HG03196 (cell line): ENCODE measurements around the gene BRD7.

Experiments
- ATAC-seq: cut with Tn5 transposase; IDR thresholded peaks from one replicate; pipeline ENCODE4 v1.9.1; 2021; ENCODE audit not compliant: unreplicated experiment

Gene BRD7

DNA sequence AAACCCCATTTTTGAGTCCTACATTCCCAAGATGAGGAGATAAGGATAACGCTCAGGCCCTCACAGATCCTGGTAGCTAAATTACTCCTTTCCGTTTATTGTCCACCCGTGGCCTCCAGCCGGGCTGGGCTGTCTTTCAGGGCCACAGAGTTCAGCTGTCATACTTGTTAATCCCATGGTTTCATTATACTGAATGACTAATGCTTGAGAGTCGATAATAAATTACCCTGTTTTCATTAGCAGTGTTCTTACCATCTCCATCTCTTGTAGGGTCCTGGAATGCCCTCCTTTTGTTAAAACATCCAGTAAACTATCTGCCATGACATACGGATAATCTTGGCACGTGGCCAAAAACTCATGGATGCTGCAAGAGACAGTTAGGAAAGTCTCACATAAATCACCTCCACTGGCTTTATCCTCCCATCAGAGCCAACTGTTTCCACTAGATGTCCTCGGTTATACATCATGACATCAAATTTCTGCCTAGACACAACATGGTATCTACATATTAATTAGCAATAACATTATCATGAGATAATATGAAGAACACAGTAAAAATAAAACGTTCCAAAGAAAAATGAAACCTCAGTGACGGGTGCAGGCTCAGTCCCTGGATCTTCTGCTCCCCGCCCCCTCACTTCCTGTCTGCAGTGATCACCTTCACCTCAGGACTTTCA is 45.3 kb downstream of the BRD7 start:
- ATAC-seq = no peak

DNA sequence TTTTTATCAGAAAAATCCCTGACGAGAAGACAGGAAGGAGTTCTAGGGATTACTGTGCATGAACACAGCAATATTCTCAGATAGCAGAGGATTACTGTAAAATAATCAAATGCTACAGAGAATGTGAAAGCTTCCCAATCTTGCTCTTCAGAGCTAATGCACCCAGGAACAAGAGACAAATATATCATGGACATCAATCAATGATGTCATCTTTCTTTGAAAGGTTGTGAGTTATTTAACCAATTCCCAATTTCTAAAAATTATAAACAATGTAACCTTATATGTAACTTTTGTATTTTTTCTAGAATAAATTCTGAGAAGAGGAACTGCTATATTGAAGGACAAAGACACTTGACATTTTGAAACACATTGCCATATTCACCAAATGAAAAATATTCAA is 46.5 kb downstream of the BRD7 start:
- ATAC-seq = no peak

DNA sequence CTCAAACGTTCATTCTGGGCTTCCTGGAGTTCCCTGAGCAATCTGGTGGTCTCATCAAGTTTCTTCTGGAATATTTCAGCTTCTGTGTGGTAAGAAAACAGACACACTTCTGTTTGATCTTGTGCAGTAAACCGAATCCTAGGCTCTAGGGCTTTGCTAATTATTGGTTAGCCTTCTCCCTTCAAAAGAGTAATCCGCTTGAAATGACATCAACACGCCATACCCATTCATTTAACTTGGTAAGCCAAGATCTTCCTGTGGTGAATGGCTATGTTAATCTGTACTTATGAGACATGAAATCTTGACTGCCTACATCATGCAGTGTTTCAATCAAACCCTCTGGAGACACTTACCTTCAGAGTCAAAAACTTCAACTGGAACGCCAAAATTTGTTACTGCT is 48.5 kb downstream of the BRD7 start:
- ATAC-seq = no peak

- ATAC-seq = no peak
Observed at GRCh38 chr16:50318796-50319578, 49.8 kb downstream of the BRD7 start.

DNA sequence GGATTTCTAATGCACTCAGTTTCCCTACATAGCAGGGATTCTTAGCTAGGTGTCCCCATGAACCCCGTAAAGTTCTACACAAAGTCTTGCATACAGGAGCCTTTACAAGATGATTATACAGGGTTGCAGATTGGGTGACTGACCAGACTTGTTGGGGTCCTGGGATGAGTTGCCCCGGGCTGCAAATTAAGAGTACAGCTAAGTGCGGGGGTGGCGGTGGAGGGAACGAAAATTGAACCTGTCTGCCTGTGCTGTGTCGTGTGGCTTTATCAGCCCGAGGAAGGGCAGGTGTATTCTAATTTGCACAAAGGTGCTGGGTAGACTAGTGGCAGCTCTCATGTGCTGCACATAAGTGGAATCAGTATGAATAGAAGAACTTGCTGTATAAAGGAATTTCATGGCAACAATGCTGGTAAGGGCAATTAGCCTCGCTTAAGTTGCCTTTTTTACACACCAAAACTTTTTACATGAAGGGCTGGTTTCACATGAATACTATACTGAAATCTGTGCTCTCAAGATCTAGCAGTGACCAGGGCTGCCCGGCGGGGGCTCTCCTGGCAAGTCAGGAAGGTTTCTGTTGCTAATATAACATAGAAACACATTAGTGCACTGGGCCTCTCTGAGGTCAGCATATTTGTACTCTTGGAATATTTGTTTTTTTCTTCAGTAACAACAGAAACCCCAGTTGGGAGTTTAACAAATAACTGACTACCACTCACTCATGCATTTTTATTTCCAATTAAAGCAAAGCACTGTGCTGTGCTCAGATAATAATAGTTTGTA is 51.7 kb downstream of the BRD7 start:
- no peak for ATAC-seq

- no peak for ATAC-seq
Observed at GRCh38 chr16:50316102-50316847, 52.5 kb downstream of the BRD7 start.

DNA sequence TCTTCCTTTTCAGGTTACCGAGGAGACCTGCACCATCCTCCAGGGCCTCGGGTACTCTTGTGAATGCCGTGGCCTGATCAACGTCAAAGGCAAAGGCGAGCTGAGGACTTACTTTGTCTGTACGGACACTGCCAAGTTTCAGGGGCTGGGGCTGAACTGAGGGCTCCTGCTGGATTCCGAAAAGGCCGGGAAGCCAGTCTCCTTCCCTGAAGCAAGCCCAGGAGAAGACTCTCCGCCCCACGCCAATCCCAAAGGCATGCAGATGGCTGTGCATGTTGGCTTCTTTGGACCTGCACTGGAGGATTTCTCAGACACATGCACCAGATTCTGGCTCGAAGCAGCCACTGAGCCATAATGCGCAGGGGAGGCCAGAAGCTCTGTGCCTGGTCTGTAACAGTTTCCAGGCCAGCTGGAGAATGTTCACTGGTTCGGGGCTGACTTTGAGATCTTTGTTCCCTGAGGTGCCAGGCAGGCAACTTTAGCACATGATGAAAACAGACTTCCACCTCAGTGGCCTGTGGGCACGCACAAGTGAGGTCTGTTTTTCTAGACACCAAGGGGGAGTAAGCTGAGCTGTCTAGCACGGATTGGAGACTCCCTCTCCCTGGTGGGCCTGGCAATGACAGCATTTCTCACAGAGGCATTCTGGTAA is 53.3 kb downstream of the BRD7 start:
- no peak for ATAC-seq

DNA sequence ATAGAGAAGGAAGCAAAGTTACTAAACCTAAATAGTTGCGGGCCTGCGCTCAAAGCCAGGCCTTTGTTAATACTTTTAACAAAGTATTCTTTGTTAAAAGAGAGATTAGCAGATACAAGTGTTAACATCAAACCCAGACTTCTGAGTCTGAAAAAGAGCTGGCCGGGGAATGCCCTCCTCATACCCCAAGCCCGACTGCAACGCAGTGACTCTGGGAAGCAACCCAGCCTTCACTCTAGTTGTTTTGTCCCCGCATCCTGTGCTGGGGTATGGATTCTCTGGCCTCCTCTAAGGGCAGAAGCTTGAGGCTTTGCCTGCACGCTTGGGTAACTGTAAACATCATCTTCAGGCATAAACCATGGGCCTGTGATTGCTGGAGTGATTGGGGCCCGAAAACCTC is 54.1 kb downstream of the BRD7 start:
- ATAC-seq = no peak

DNA sequence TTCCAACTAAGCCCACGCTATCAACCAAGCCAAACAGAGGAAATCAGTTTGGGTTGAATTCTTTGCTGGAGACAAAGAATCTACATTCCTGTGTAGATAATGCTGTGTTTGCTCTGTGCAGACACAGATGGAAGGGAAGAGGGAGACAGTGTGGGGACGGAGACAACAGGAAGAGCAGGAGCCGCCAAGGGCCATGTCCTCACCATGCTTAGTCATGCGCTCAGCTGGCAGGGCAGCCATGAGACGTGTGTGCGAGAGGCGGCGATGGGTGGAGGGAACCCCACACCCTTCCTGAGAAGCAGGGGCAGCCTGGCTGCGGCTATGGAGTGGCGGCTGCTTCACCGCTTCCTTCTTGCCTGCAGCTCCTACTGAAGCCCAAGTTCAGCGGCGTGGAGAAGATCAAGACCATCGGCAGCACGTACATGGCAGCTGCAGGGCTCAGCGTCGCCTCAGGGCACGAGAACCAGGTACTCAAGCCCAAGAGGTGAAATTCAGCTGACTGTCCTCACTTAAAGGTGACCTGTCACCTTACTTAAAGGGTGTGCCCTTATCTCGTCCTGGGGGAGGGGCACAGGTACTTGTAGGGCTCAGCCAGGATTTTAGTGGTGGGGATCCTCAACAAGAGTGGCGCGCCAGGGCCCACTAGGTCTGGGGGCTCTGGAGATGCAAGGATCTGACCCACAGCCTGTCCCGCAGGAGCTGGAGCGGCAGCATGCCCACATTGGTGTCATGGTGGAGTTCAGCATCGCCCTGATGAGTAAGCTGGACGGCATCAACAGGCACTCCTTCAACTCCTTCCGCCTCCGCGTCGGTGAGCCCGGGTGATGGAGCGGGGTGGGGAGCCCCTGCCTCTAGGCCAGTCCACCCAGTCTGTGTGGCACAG is 55.0 kb downstream of the BRD7 start:
- ATAC-seq = no peak

- no peak for ATAC-seq
Observed at GRCh38 chr16:50311891-50312501, 56.8 kb downstream of the BRD7 start.

GRCh38 chr16:50311134-50311528 is 57.7 kb downstream of the BRD7 start:
- no peak for ATAC-seq

GRCh38 chr16:50310308-50311133 is 58.3 kb downstream of the BRD7 start:
- ATAC-seq = no peak

- no peak for ATAC-seq
Observed at GRCh38 chr16:50309527-50310307, 59.1 kb downstream of the BRD7 start.

GRCh38 chr16:50309156-50309526 is 59.6 kb downstream of the BRD7 start:
- no peak for ATAC-seq

GRCh38 chr16:50308237-50308965 is 60.4 kb downstream of the BRD7 start:
- no peak for ATAC-seq

GRCh38 chr16:50306287-50306686 is 62.5 kb downstream of the BRD7 start:
- ATAC-seq = no peak

- no peak for ATAC-seq
Observed at GRCh38 chr16:50305441-50306061, 63.2 kb downstream of the BRD7 start.
